Mesodermal cell (in vitro differentiated cells): ENCODE results near the gene NDUFB3. TPM values are rescaled to one million over a fixed set of nuclear protein-coding genes. Genes with fewer than 3 reads are reported as not detected.
"Not testable (repeated sequence)": the region's sequence is repeated elsewhere in the genome, so short reads cannot be mapped to it uniquely, and the experiment has no call there.

Experiments
- H3K27ac ChIP-seq: 2 replicates; pipeline ENCODE4 v1.7.0; 2013; ENCODE audit warnings: mild to moderate bottlenecking, low read depth, low read length, moderate library complexity; ENCODE audit not compliant: severe bottlenecking
- H3K36me3 ChIP-seq: 2 replicates; pipeline ENCODE4 v1.7.1; 2013; ENCODE audit warnings: mild to moderate bottlenecking, low read length, moderate library complexity; ENCODE audit not compliant: control insufficient read depth, insufficient read depth
- H3K4me1 ChIP-seq: one replicate; pipeline ENCODE4 v1.7.1; 2013; ENCODE audit warnings: mild to moderate bottlenecking, low read length; ENCODE audit not compliant: insufficient read depth, control insufficient read depth, poor library complexity, severe bottlenecking
- H3K4me3 ChIP-seq: 2 replicates; pipeline ENCODE4 v1.7.0; 2013; ENCODE audit warnings: low read length, control low read depth, mild to moderate bottlenecking; ENCODE audit not compliant: insufficient read depth, poor library complexity, severe bottlenecking; ENCODE audit errors: extremely low read depth
- H3K9me3 ChIP-seq: 2 replicates; pipeline ENCODE4 v1.7.1; 2013; ENCODE audit warnings: mild to moderate bottlenecking, low read length, moderate library complexity; ENCODE audit not compliant: control insufficient read depth
- WGBS, 2 experiments: methylation state at CpG; one replicate each; pipeline ENCODE4 v1.1.5; 2013; ENCODE audit warnings: missing lambda C conversion rate in 2 of 2; ENCODE audit not compliant: insufficient coverage in 2 of 2; 5-methylcytosine and 5-hydroxymethylcytosine counted together
- polyA plus RNA-seq, 2 experiments: library from polyadenylated mRNA; stranded (reverse); fragments of 50-300 nt; gene quantifications; one replicate each; pipeline ENCODE4 v1.2.3, GENCODE V29; 2013

NDUFB3 gene
- 118 TPM for polyA plus RNA-seq (2013, experiment 1 of 2)
- polyA plus RNA-seq (2013, experiment 2 of 2): 130 TPM

DNA sequence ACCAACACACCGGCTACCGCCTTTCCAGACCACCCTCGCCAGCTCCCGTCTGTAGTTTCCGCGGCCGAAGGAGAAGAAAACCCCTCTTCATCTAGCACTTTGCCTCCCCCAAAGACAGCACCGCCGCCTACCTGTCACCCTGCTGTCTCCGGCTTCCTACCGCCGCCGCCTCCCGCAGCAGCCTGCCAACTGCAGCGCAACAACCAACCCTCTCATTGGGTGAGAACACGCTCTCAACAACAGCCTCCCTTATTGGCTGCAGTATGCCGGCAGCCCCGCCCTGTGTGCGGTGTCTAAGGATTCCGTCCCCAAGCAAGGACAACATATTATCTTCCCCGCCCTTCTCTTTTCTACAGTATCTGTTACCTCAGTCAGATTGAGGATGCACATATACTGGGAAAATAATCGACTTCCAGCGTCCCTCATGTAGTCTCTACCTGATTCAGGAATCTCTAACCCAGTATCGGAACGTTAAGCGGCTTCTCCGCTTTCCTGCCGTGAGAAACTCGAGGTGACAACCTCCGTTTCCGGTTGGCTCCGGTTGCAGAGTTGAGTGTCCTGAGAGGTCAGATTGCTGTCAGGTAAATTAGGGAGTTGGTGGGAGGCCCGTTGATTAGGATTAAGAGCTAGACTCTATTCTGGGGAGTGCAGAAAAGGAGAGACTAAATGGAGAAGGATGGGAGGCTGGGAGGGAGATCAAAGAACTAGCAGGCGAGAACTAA is at the start of gene NDUFB3, which contains the start of gene HYCC2:
Gene NDUFB3 (plus strand): TSS at position 523 of the 722 bp plus-strand sequence. CDS start 6,882 bp downstream, outside the sequence.
Gene HYCC2 (minus strand): TSS at position 193 of the 722 bp plus-strand sequence. CDS start 47,662 bp downstream, outside the sequence.
- peak within 1 kb of the TSS; percentile 75 for H3K27ac ChIP-seq
- 0% methylated on average over 26 to 28 of the region's 34 CpGs for whole genome bisulfite sequencing, 2 experiments
- H3K9me3 ChIP-seq: no peaks in the 10 kb centered on the region
- peaks cover 9% of the 10 kb centered on the region for H3K4me1 ChIP-seq
- H3K4me3 ChIP-seq: peak within 1 kb of the TSS; percentile 100
- H3K36me3 ChIP-seq: no peaks in the 10 kb centered on the region

- H3K27ac ChIP-seq: no peak overlapping the region
- H3K4me3 ChIP-seq: no peak overlapping the region
- H3K4me1 ChIP-seq: no peaks in the 10 kb centered on the region
- H3K36me3 ChIP-seq: peaks cover 34% of the 10 kb centered on the region
- no peaks in the 10 kb centered on the region for H3K9me3 ChIP-seq
Measured at GRCh38 chr2:201024518-201024917, 47.3 kb upstream of the NDUFB3 start.

GRCh38 chr2:201034355-201034754 is 37.4 kb upstream of the NDUFB3 start:
- no CpG with 5 or more reads among the region's 2 CpGs for WGBS, 2 experiments
- peaks cover 10% of the 10 kb centered on the region for H3K36me3 ChIP-seq
- not testable (repeated sequence) for H3K27ac ChIP-seq, H3K4me1 ChIP-seq, H3K9me3 ChIP-seq, H3K4me3 ChIP-seq

- not testable (repeated sequence) for H3K9me3 ChIP-seq, H3K4me1 ChIP-seq, H3K4me3 ChIP-seq, H3K36me3 ChIP-seq, H3K27ac ChIP-seq
- WGBS, 2 experiments: no CpG with 5 or more reads among the region's 4 CpGs
Measured at GRCh38 chr2:201038361-201038760, 33.4 kb upstream of the NDUFB3 start.

GRCh38 chr2:201038855-201039254 is 32.9 kb upstream of the NDUFB3 start:
- no peak overlapping the region for H3K27ac ChIP-seq
- no peaks in the 10 kb centered on the region for H3K4me1 ChIP-seq
- 100% methylated on average over 1 of the region's 2 CpGs; no CpG with 5 or more reads in 1 of the 2 experiments for WGBS, 2 experiments
- H3K4me3 ChIP-seq: no peak overlapping the region
- H3K9me3 ChIP-seq: peaks cover 6% of the 10 kb centered on the region
- peaks cover 9% of the 10 kb centered on the region for H3K36me3 ChIP-seq

DNA sequence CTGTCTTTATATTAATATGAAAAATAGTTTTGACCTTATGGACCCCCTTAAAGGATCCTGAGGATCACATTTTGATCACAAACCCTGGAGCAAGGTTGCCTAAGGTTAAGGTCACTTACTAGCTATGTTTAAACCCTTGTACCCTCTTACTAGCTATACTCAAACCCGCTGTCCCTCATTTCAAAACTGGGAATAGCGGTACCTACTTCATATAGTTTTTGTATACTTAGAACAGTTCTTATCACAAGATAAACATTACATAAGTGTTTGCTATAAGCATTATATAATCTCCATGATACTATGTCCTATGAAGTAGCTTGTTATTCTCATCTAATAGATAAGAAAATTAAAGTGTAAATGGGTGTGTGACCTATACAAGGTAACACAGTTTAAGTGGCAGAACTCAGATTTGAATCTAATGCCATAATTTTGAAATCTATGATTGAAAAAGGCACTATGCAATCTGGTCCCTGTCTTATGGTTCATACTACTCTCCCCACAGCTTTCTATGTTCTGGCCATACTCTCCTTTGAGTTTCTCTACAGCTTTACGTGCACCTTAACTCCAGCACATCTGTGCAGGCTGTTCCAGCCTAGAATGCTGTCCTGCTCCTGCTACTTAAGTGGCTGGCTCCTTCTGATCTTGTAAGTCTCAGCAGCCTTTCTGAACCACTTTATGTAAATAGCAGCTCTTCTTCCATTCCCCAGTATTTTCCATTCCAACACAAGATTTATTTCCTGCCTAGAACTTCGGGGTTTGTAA is 30.8 kb upstream of the NDUFB3 start:
- 82 to 96% methylated on average over 2 of the region's 4 CpGs for WGBS, 2 experiments
- Histone ChIP-seq H3K36me3 (peaks cover 18% of the 10 kb centered on the region), H3K4me1 (no peaks in the 10 kb centered on the region)

DNA sequence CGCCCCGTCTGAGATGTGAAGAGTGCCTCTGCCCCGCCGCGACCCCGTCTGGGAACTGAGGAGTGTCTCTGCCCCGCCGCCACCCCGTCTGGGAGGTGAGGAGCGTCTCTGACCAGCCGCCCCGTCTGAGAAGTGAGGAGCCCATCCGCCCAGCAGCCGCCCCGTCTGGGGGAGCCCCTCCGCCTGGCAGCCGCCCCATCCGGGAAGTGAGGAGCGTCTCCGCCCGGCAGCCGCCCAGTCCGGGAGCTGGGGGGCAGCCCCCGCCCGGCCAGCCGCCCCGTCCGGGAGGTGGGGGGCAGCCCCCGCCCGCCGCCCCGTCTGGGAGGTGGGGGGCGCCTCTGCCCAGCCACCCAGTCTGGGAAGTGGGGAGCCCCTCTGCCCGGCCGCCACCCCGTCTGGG is 29.4 kb upstream of the NDUFB3 start:
- WGBS, 2 experiments: 98% methylated on average over 16 to 24 of the region's 36 CpGs

More for the DNA sequence above, 30.8 kb upstream of the NDUFB3 start:
- Histone ChIP-seq H3K9me3 (peaks cover 12% of the 10 kb centered on the region), H3K27ac (no peak overlapping the region), H3K4me3 (no peak overlapping the region)

DNA sequence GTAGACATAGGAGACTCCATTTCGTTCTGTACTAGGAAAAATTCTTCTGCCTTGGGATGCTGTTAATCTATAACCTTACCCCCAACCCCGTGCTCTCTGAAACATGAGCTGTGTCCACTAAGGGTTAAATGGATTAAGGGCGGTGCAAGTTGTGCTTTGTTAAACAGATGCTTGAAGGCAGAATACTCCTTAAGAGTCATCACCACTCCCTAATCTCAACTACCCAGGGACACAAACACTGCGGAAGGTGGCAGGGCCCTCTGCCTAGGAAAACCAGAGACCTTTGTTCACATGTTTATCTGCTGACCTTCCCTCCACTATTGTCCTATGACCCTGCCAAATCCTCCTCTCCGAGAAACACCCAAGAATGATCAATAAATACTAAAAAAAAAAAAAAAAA is 28.8 kb upstream of the NDUFB3 start:
- not testable (repeated sequence) for H3K27ac ChIP-seq, H3K4me3 ChIP-seq, H3K4me1 ChIP-seq
- WGBS, 2 experiments: 100% methylated on average over 1 of the region's 5 CpGs; no CpG with 5 or more reads in 1 of the 2 experiments
- Histone ChIP-seq H3K36me3 (peaks cover 18% of the 10 kb centered on the region), H3K9me3 (peaks cover 12% of the 10 kb centered on the region)

More for the DNA sequence above, 29.4 kb upstream of the NDUFB3 start:
- H3K4me1 ChIP-seq, H3K27ac ChIP-seq, H3K4me3 ChIP-seq: not testable (repeated sequence)
- Histone ChIP-seq H3K9me3 (peaks cover 12% of the 10 kb centered on the region), H3K36me3 (peaks cover 18% of the 10 kb centered on the region)

DNA sequence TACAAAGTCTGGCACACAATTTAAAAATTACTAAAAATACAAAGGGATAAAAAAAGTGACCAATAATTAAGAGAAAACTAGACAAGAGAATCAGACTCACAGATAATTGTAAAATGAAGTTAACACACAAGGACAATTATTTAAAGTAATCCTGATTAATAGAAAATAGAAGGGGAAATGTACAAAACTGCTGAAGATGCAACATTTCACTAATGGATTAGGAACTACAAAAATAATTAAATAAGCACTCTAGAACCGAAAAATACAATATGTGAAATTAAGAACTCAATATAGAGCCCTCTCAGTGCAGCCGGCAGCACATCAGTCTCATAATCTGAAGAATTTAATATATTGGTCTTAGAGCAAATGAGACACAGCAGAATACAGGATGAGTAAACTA is 24.9 kb upstream of the NDUFB3 start:
- Histone ChIP-seq H3K9me3 (peaks cover 7% of the 10 kb centered on the region), H3K36me3 (peaks cover 21% of the 10 kb centered on the region), H3K27ac (no peak overlapping the region), H3K4me1 (no peaks in the 10 kb centered on the region), H3K4me3 (no peak overlapping the region)
- no CpG with 5 or more reads among the region's 2 CpGs for WGBS, 2 experiments

DNA sequence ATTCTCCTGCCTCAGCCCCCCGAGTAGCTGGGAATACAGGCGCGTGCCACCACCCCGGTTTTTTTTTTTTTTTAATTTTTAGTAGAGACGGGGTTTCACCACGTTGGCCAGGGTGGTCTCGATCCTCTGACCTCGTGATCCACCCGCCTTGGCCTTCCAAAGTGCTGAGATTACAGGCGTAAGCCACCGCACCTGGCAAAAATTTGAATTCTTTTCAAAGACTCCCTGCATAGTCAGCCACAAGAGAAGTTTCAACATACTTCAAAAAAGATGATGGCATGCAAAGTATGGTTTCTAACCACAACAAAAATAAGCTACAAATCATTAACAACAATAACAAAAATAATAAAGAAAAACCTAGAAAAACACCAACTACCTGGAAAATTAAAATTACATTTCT is 22.3 kb upstream of the NDUFB3 start:
- no peak overlapping the region for H3K4me3 ChIP-seq
- H3K4me1 ChIP-seq: no peaks in the 10 kb centered on the region
- no peaks in the 10 kb centered on the region for H3K9me3 ChIP-seq
- H3K36me3 ChIP-seq: peaks cover 24% of the 10 kb centered on the region
- H3K27ac ChIP-seq: no peak overlapping the region
- 93 to 96% methylated on average over 6 to 9 of the region's 11 CpGs for WGBS, 2 experiments
